ENCODE results near the gene GARIN5B.

- TF ChIP-seq CTCF (IDR thresholded peaks at IDR 0.05) (no peak), POLR2A (IDR thresholded peaks at IDR 0.05) (no peak)
These were observed 10.4 kb downstream of the GARIN5B start for GRCh38 chr19:55352549-55353145.

Measured in ovary (tissue), 3 donors.